ENCODE results near the gene KBTBD13. TPM values are rescaled to one million over a fixed set of nuclear protein-coding genes. Genes with fewer than 3 reads are reported as not detected.
"Not testable (repeated sequence)": the region's sequence is repeated elsewhere in the genome, so short reads cannot be mapped to it uniquely, and the experiment has no call there.

Gene KBTBD13
- polyA plus RNA-seq, 2 donors, result not detected

DNA sequence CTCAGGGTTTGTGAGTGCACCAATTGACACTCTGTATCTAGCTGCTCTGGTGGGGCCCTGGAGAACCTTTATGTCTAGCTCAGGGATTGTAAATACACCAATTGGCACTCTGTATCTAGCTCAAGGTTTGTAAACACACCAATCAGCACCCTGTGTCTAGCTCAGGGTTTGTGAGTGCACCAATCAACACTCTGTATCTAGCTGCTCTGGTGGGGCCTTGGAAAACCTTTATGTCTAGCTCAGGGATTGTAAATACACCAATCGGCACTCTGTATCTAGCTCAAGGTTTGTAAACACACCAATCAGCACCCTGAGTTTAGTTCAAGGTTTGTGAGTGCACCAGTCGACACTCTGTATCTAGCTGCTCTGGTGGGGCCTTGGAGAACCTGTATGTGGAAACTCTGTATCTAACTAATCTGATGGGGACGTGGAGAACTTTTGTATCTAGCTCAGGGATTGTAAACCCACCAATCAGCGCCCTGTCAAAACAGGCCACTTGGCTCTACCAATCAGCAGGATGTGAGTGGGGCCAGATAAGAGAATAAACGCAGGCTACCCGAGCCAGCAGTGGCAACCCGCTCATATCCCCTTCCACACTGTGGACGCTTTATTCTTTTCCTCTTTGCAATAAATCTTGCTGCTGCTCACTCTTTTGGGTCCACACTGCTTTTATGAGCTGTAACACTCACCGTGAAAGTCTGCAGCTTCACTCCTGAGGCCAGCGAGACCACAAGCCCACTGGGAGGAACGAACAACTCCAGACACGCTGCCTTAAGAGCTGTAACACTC, 745 bp upstream of the KBTBD13 start:
- H3K27me3 ChIP-seq (ENCODE audit: control insufficient read depth in 1 of 2, insufficient read depth in 2 of 2, low read length in 2 of 2); H3K4me3 ChIP-seq (ENCODE audit: low read depth in 1 of 2, low read length in 2 of 2); H3K27ac ChIP-seq (ENCODE audit: low read depth in 2 of 2, low read length in 1 of 2); H3K9me3 ChIP-seq (ENCODE audit: control insufficient read depth in 2 of 2, insufficient read depth in 1 of 2, low read depth in 1 of 2, low read length in 1 of 2); H3K36me3 ChIP-seq (ENCODE audit: control insufficient read depth in 2 of 2, insufficient read depth in 2 of 2, low read length in 1 of 2): not testable (repeated sequence)
- peaks cover 2 to 15% of the 10 kb centered on the region in 2 donors for H3K4me1 ChIP-seq (ENCODE audit: control insufficient read depth in 2 of 2, insufficient read depth in 2 of 2, low read length in 1 of 2)
- 82 to 84% methylated on average over 12 of the region's 12 CpGs for WGBS, 2 donors

DNA sequence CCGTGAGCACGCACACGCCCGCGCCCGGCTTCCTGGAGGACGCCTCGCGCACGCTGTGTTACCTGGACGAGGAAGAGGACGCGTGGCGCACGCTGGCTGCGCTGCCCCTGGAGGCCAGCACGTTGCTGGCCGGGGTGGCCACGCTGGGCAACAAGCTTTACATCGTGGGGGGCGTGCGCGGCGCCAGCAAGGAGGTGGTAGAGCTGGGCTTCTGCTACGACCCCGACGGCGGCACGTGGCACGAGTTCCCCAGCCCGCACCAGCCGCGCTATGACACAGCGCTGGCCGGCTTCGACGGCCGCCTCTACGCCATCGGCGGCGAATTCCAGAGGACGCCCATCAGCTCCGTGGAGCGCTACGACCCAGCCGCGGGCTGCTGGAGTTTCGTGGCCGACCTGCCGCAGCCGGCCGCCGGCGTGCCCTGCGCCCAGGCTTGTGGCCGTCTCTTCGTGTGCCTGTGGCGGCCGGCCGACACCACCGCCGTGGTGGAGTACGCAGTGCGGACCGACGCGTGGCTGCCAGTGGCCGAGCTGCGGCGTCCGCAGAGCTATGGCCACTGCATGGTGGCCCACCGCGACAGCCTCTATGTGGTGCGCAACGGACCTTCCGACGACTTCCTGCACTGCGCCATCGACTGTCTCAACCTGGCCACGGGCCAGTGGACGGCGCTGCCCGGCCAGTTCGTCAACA, 890 bp downstream of the KBTBD13 start:
- WGBS, 2 donors, result 60 to 68% methylated on average over 83 to 85 of the region's 85 CpGs
- peaks cover under 1 to 6% of the 10 kb centered on the region in 2 donors for H3K4me1 ChIP-seq (ENCODE audit: control insufficient read depth in 2 of 2, insufficient read depth in 2 of 2, low read length in 1 of 2)
- no peaks in the 10 kb centered on the region for H3K27me3 ChIP-seq (ENCODE audit: control insufficient read depth in 1 of 2, insufficient read depth in 2 of 2, low read length in 2 of 2)
- H3K36me3 ChIP-seq (ENCODE audit: control insufficient read depth in 2 of 2, insufficient read depth in 2 of 2, low read length in 1 of 2), result no peaks in the 10 kb centered on the region
- no peak overlapping the region for H3K27ac ChIP-seq (ENCODE audit: low read depth in 2 of 2, low read length in 1 of 2)
- H3K4me3 ChIP-seq (ENCODE audit: low read depth in 1 of 2, low read length in 2 of 2), result no peak overlapping the region
- peaks cover 0 to 5% of the 10 kb centered on the region in 2 donors for H3K9me3 ChIP-seq (ENCODE audit: control insufficient read depth in 2 of 2, insufficient read depth in 1 of 2, low read depth in 1 of 2, low read length in 1 of 2)

DNA sequence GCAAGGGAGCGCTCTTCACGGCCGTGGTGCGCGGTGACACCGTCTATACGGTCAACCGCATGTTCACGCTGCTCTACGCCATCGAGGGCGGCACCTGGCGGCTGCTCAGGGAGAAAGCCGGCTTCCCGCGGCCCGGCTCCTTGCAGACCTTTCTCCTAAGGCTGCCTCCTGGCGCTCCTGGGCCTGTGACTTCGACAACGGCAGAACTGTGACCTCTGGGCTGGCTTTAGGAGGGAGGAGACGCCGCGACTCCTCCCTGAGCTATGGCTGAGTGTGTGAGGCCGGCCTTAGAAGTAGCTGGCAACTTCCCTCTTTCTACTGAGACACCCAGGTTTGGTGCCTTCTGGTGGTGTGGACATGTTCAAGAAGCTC, 1.4 kb downstream of the KBTBD13 start:
- Histone ChIP-seq H3K9me3 (ENCODE audit: control insufficient read depth in 2 of 2, insufficient read depth in 1 of 2, low read depth in 1 of 2, low read length in 1 of 2) (peaks cover 0 to 5% of the 10 kb centered on the region in 2 donors), H3K4me1 (ENCODE audit: control insufficient read depth in 2 of 2, insufficient read depth in 2 of 2, low read length in 1 of 2) (peaks cover 2 to 8% of the 10 kb centered on the region in 2 donors), H3K36me3 (ENCODE audit: control insufficient read depth in 2 of 2, insufficient read depth in 2 of 2, low read length in 1 of 2) (no peaks in the 10 kb centered on the region), H3K27me3 (ENCODE audit: control insufficient read depth in 1 of 2, insufficient read depth in 2 of 2, low read length in 2 of 2) (no peaks in the 10 kb centered on the region), H3K27ac (ENCODE audit: low read depth in 2 of 2, low read length in 1 of 2) (peak overlapping the region in 1 of 2 donors; percentile 11), H3K4me3 (ENCODE audit: low read depth in 1 of 2, low read length in 2 of 2) (no peak overlapping the region)
- WGBS, 2 donors, result 15 to 20% methylated on average over 24 of the region's 24 CpGs

DNA sequence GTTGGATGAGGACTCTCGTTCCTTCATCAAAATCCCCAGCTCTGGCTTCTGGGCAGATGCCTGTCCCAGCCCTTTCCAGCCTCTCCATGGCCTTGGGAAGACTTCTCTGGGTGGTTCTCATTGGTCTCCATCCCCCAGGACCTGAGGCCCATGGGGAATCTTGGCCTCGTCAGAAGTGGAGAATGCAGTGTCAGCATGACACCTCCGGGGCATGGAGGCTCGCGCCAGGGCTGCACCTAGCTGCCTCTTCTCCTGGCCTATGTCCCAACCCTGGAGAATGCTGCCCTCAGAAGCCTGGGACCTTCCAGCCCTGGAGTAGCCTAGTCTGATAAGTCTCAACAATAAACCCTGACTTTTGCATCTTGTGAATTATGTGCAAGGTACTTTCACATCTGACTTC, 3.0 kb downstream of the KBTBD13 start:
- Histone ChIP-seq H3K27ac (ENCODE audit: low read depth in 2 of 2, low read length in 1 of 2) (no peak overlapping the region), H3K4me3 (ENCODE audit: low read depth in 1 of 2, low read length in 2 of 2) (no peak overlapping the region), H3K36me3 (ENCODE audit: control insufficient read depth in 2 of 2, insufficient read depth in 2 of 2, low read length in 1 of 2) (no peaks in the 10 kb centered on the region), H3K4me1 (ENCODE audit: control insufficient read depth in 2 of 2, insufficient read depth in 2 of 2, low read length in 1 of 2) (peaks cover 8 to 9% of the 10 kb centered on the region in 2 donors), H3K9me3 (ENCODE audit: control insufficient read depth in 2 of 2, insufficient read depth in 1 of 2, low read depth in 1 of 2, low read length in 1 of 2) (peaks cover 0 to 5% of the 10 kb centered on the region in 2 donors), H3K27me3 (ENCODE audit: control insufficient read depth in 1 of 2, insufficient read depth in 2 of 2, low read length in 2 of 2) (no peaks in the 10 kb centered on the region)
- WGBS, 2 donors, result 56 to 59% methylated on average over 5 of the region's 5 CpGs

DNA sequence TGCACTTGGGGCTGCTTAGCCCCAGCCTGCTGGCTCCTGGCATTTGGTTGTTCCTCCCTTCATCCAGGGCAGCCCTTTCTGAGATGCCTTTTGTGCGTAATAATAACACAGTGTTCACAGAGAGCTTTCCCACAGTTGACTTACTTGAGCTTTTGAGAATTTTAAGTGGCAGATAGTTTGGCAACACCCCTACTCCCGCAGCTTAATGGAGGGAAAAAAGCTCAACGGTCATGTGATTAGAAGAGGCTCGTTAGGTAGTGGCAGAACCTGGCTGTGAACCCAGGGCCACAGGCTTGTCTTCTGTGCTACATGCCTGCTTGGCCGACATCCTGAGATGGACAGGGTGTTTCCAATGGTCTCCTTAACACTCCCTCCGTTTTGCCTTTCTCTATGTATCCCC, 4.7 kb downstream of the KBTBD13 start:
- H3K4me1 ChIP-seq (ENCODE audit: control insufficient read depth in 2 of 2, insufficient read depth in 2 of 2, low read length in 1 of 2), result peaks cover 9 to 11% of the 10 kb centered on the region in 2 donors
- H3K36me3 ChIP-seq (ENCODE audit: control insufficient read depth in 2 of 2, insufficient read depth in 2 of 2, low read length in 1 of 2), result no peaks in the 10 kb centered on the region
- H3K9me3 ChIP-seq (ENCODE audit: control insufficient read depth in 2 of 2, insufficient read depth in 1 of 2, low read depth in 1 of 2, low read length in 1 of 2), result peaks cover 0 to 5% of the 10 kb centered on the region in 2 donors
- H3K27me3 ChIP-seq (ENCODE audit: control insufficient read depth in 1 of 2, insufficient read depth in 2 of 2, low read length in 2 of 2), result no peaks in the 10 kb centered on the region
- 54 to 68% methylated on average over 6 of the region's 6 CpGs for WGBS, 2 donors
- peak overlapping the region in 1 of 2 donors; percentile 47 for H3K27ac ChIP-seq (ENCODE audit: low read depth in 2 of 2, low read length in 1 of 2)
- no peak overlapping the region for H3K4me3 ChIP-seq (ENCODE audit: low read depth in 1 of 2, low read length in 2 of 2)

DNA sequence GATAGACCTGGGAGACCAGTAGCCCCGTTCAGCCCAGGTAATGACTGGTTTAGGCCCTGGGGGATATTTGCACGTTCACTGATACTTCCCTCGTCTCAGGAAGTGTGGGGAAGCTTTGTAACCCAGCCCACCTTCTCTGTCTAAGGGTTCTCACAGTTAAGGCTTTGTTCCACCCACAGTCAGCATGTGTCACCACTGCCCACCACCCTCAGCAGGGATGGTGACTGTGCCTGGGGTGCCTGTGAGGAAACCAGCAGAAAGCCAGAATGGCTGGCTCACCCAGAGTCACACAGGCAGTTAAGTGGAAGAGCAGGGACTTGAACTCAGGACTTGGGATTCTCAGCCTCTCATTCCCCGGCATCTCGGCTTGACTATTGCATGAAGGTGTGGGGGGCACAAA, 5.2 kb downstream of the KBTBD13 start:
- no peaks in the 10 kb centered on the region for H3K27me3 ChIP-seq (ENCODE audit: control insufficient read depth in 1 of 2, insufficient read depth in 2 of 2, low read length in 2 of 2)
- H3K36me3 ChIP-seq (ENCODE audit: control insufficient read depth in 2 of 2, insufficient read depth in 2 of 2, low read length in 1 of 2), result no peaks in the 10 kb centered on the region
- H3K27ac ChIP-seq (ENCODE audit: low read depth in 2 of 2, low read length in 1 of 2), result peak overlapping the region in 1 of 2 donors; percentile 47
- peaks cover 0 to 5% of the 10 kb centered on the region in 2 donors for H3K9me3 ChIP-seq (ENCODE audit: control insufficient read depth in 2 of 2, insufficient read depth in 1 of 2, low read depth in 1 of 2, low read length in 1 of 2)
- H3K4me1 ChIP-seq (ENCODE audit: control insufficient read depth in 2 of 2, insufficient read depth in 2 of 2, low read length in 1 of 2), result peaks cover 9 to 15% of the 10 kb centered on the region in 2 donors
- 69 to 79% methylated on average over 5 of the region's 5 CpGs for WGBS, 2 donors
- H3K4me3 ChIP-seq (ENCODE audit: low read depth in 1 of 2, low read length in 2 of 2), result no peak overlapping the region

DNA sequence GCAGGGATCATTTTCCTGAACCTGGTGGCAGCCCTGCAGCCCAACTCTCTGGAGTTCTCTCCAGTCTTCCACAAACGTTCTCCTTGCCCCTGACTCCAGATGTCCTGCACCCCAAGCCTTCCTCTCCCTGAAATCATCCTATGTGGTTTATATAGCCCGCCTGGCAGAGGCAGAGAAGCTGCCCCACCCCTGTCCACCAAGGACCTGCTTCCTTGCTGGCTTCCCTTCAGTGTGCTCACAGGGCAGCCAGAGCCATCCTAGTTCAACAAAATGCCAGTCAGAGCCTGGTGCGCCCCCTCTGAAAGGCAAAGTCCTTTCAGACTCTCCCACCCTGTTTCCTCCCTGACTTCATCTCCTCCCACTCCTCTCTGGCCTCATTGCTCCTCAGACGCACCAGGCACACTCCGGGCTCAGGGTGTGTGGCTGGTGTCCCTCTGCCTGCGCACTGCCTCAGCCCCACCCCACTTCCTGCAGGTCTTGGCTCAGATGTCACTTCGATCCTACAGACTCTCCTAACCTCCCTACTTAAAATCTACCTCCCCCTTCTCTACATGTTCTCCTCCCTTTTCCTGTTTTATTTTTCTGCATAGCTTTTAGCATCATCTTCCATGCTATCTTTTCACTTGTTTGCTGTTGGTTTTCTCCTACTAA, 5.9 kb downstream of the KBTBD13 start:
- WGBS, 2 donors, result 17 to 19% methylated on average over 7 of the region's 7 CpGs
- H3K4me1 ChIP-seq (ENCODE audit: control insufficient read depth in 2 of 2, insufficient read depth in 2 of 2, low read length in 1 of 2), result peaks cover 9 to 21% of the 10 kb centered on the region in 2 donors
- no peak overlapping the region for H3K4me3 ChIP-seq (ENCODE audit: low read depth in 1 of 2, low read length in 2 of 2)
- H3K36me3 ChIP-seq (ENCODE audit: control insufficient read depth in 2 of 2, insufficient read depth in 2 of 2, low read length in 1 of 2), result no peaks in the 10 kb centered on the region
- H3K27ac ChIP-seq (ENCODE audit: low read depth in 2 of 2, low read length in 1 of 2), result peak overlapping the region in 1 of 2 donors; percentile 69
- peaks cover 0 to 3% of the 10 kb centered on the region in 2 donors for H3K9me3 ChIP-seq (ENCODE audit: control insufficient read depth in 2 of 2, insufficient read depth in 1 of 2, low read depth in 1 of 2, low read length in 1 of 2)
- H3K27me3 ChIP-seq (ENCODE audit: control insufficient read depth in 1 of 2, insufficient read depth in 2 of 2, low read length in 2 of 2), result no peaks in the 10 kb centered on the region

DNA sequence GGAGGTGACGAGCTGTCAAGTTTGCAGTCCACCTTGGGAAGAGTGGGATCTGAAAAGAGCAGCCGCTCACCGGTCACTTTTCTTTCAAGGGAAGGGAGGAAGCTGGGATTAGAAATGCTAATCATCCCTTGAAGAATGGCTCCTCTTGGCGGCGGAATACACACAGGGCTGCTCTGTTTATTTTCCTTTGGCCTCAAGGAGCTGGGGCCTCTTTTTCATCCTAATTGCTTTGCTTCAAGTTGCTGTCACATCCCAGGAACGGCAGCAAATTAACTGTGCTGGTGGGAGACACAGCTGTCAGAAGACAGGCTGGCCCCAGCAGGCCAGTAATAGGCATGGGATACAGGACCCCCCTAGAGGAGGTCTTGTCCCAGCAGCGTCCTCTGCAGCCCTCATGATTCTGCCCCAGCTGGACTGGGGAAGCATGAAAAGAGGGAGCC, 6.7 kb downstream of the KBTBD13 start:
- 49 to 53% methylated on average over 7 of the region's 7 CpGs for WGBS, 2 donors
- peaks cover 9 to 24% of the 10 kb centered on the region in 2 donors for H3K4me1 ChIP-seq (ENCODE audit: control insufficient read depth in 2 of 2, insufficient read depth in 2 of 2, low read length in 1 of 2)
- H3K27me3 ChIP-seq (ENCODE audit: control insufficient read depth in 1 of 2, insufficient read depth in 2 of 2, low read length in 2 of 2), result no peaks in the 10 kb centered on the region
- H3K9me3 ChIP-seq (ENCODE audit: control insufficient read depth in 2 of 2, insufficient read depth in 1 of 2, low read depth in 1 of 2, low read length in 1 of 2), result no peaks in the 10 kb centered on the region
- peak overlapping the region in 1 of 2 donors; percentile 66 for H3K27ac ChIP-seq (ENCODE audit: low read depth in 2 of 2, low read length in 1 of 2)
- H3K4me3 ChIP-seq (ENCODE audit: low read depth in 1 of 2, low read length in 2 of 2), result no peak overlapping the region
- no peaks in the 10 kb centered on the region for H3K36me3 ChIP-seq (ENCODE audit: control insufficient read depth in 2 of 2, insufficient read depth in 2 of 2, low read length in 1 of 2)

DNA sequence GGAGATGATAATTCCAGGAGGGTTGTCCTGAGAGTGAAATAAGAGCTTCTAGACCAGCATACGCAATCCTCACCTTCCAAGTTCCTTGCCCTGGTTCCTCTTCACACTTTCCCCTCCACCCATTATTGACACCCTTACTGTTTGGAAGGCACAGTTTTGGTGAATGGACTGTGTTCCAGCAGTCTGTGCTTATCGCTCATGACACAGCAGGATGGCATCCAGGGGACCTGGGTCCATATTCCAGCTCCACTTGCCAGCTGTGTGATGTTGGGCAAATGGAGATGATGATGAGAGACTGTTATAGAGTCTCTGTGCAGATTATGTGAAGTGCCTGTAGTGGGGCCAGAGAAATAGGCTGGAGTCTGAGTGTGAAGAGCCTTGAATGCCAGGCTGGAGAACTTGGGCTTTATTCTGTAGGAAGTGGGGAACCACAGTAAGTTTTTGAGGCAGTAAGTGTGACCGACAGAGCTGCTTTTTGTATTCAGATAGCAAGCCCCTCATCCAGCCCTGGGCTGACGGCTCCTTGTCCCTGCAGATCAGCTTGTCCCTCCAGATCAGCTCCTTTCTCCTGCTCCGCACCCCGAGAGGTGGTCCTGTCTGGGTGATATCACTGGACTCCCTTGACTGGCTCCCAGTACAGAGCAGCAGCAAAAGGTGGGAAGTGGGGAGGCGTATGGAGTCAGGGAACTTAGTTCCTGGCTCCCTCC, 8.1 kb downstream of the KBTBD13 start:
- H3K36me3 ChIP-seq (ENCODE audit: control insufficient read depth in 2 of 2, insufficient read depth in 2 of 2, low read length in 1 of 2), result no peaks in the 10 kb centered on the region
- no peaks in the 10 kb centered on the region for H3K27me3 ChIP-seq (ENCODE audit: control insufficient read depth in 1 of 2, insufficient read depth in 2 of 2, low read length in 2 of 2)
- H3K4me1 ChIP-seq (ENCODE audit: control insufficient read depth in 2 of 2, insufficient read depth in 2 of 2, low read length in 1 of 2), result peaks cover 9 to 32% of the 10 kb centered on the region in 2 donors
- WGBS, 2 donors, result 80 to 88% methylated on average over 7 of the region's 7 CpGs
- H3K9me3 ChIP-seq (ENCODE audit: control insufficient read depth in 2 of 2, insufficient read depth in 1 of 2, low read depth in 1 of 2, low read length in 1 of 2), result no peaks in the 10 kb centered on the region
- no peak overlapping the region for H3K4me3 ChIP-seq (ENCODE audit: low read depth in 1 of 2, low read length in 2 of 2)
- H3K27ac ChIP-seq (ENCODE audit: low read depth in 2 of 2, low read length in 1 of 2), result peak overlapping the region in 1 of 2 donors; percentile 93
